Upper lobe of right lung (tissue), 1 donor: ENCODE results near the gene WDR75. TPM values are rescaled to one million over a fixed set of nuclear protein-coding genes. Genes with fewer than 3 reads are reported as not detected.

Source experiments
- ATAC-seq: fragments of 200-7000 bp; cut with Tn5 transposase; one replicate; pipeline ENCODE4 v1.9.1; 2020; ENCODE audit warnings: mild to moderate bottlenecking, moderate library complexity
- DNase-seq: peaks from one replicate; pipeline ENCODE4 v3.0.0-alpha.2; 2020
- H3K27ac ChIP-seq: fragments of 200-600 bp; one replicate; pipeline ENCODE4 v1.8.0; 2022
- H3K27me3 ChIP-seq: fragments of 200-600 bp; one replicate; pipeline ENCODE4 v1.8.0; 2022; ENCODE audit warnings: mild to moderate bottlenecking
- H3K36me3 ChIP-seq: fragments of 200-600 bp; one replicate; pipeline ENCODE4 v1.8.0; 2022
- H3K4me1 ChIP-seq: fragments of 200-600 bp; one replicate; pipeline ENCODE4 v1.8.0; 2022
- H3K4me3 ChIP-seq: fragments of 200-600 bp; one replicate; pipeline ENCODE4 v1.8.0; 2022; ENCODE audit warnings: mild to moderate bottlenecking
- H3K9me3 ChIP-seq: fragments of 200-600 bp; one replicate; pipeline ENCODE4 v1.8.0; 2022
- CTCF ChIP-seq: fragments of 200-600 bp; IDR thresholded peaks from one replicate; pipeline ENCODE4 v1.8.0; 2022; ENCODE audit warnings: antibody characterized with exemption
- intact Hi-C: fragments of 100-400 bp; cut with DNase I; formaldehyde crosslinking; loops from one replicate; pipeline ENCODE4 v1.11.0; 2022
- total RNA-seq: library from RNA; stranded (reverse); fragmentation: NEBNext Ultra II Directional; extraction: Animal tissue kit (Norgen Biotek cat#: 25700); gene quantifications from one replicate; pipeline ENCODE4 v1.2.1, GENCODE V29; 2021
- donor health status: DM: no; HTN: yes; CAD: no; lungs with severe emphysema.

The WDR75 gene
- total RNA-seq, 1 donor from 2014 or later: 23.4 TPM

- intact Hi-C loops: no loop called here
- no peaks in the 10 kb centered on the region for H3K27me3 ChIP-seq
- ATAC-seq (no peak), DNase-seq (no peak)
- H3K27ac ChIP-seq: no peak overlapping the region
- no peaks in the 10 kb centered on the region for H3K9me3 ChIP-seq
- peak overlapping the region; percentile 83 for H3K4me3 ChIP-seq
- peaks cover 15% of the 10 kb centered on the region for H3K4me1 ChIP-seq
- no peak for TF ChIP-seq CTCF
- no peaks in the 10 kb centered on the region for H3K36me3 ChIP-seq
Observed at GRCh38 chr2:189442468-189442867, 1.2 kb downstream of the WDR75 start.

- no peaks in the 10 kb centered on the region for H3K9me3 ChIP-seq
- H3K27me3 ChIP-seq: no peaks in the 10 kb centered on the region
- peaks cover 9% of the 10 kb centered on the region for H3K36me3 ChIP-seq
- peaks cover 15% of the 10 kb centered on the region for H3K4me1 ChIP-seq
- H3K4me3 ChIP-seq: no peak overlapping the region
- ATAC-seq: no peak
- DNase-seq: no peak
- no peak for TF ChIP-seq CTCF
- intact Hi-C loops: no loop called here
- H3K27ac ChIP-seq: no peak overlapping the region
Observed at GRCh38 chr2:189444322-189444721, 3.0 kb downstream of the WDR75 start.

GRCh38 chr2:189446780-189447179, 5.5 kb downstream of the WDR75 start:
- intact Hi-C loops: no loop called here
- H3K27me3 ChIP-seq: no peaks in the 10 kb centered on the region
- no peak overlapping the region for H3K27ac ChIP-seq
- TF ChIP-seq CTCF: no peak
- DNase-seq (no peak), ATAC-seq (no peak)
- H3K4me3 ChIP-seq: no peak overlapping the region
- peaks cover 34% of the 10 kb centered on the region for H3K36me3 ChIP-seq
- peaks cover 15% of the 10 kb centered on the region for H3K4me1 ChIP-seq
- H3K9me3 ChIP-seq: no peaks in the 10 kb centered on the region

- ATAC-seq (no peak), DNase-seq (no peak)
- no peak overlapping the region for H3K4me3 ChIP-seq
- H3K4me1 ChIP-seq: no peaks in the 10 kb centered on the region
- no peak overlapping the region for H3K27ac ChIP-seq
- H3K36me3 ChIP-seq: peaks cover 96% of the 10 kb centered on the region
- intact Hi-C loops: no loop called here
- no peaks in the 10 kb centered on the region for H3K27me3 ChIP-seq
- H3K9me3 ChIP-seq: no peaks in the 10 kb centered on the region
- TF ChIP-seq CTCF: no peak
Observed at GRCh38 chr2:189454009-189454408, 12.7 kb downstream of the WDR75 start.

GRCh38 chr2:189465076-189465475, 23.8 kb downstream of the WDR75 start:
- intact Hi-C loops: loop anchor here (10.0 kb wide), 1 partner anchor 100 kb away; no protein-coding TSS in a partner anchor
- Histone ChIP-seq H3K4me3 (no peak overlapping the region), H3K27ac (no peak overlapping the region), H3K4me1 (no peaks in the 10 kb centered on the region), H3K9me3 (no peaks in the 10 kb centered on the region), H3K27me3 (no peaks in the 10 kb centered on the region), H3K36me3 (peaks cover 99% of the 10 kb centered on the region)
- no peak for ATAC-seq
- TF ChIP-seq CTCF: no peak
- no peak for DNase-seq

- H3K27ac ChIP-seq: no peak overlapping the region
- intact Hi-C loops: loop anchor here (10.0 kb wide), 1 partner anchor 99 kb away; no protein-coding TSS in a partner anchor
- DNase-seq (no peak), ATAC-seq (no peak)
- peaks cover 99% of the 10 kb centered on the region for H3K36me3 ChIP-seq
- TF ChIP-seq CTCF: no peak
- no peaks in the 10 kb centered on the region for H3K9me3 ChIP-seq
- H3K4me3 ChIP-seq: no peak overlapping the region
- no peaks in the 10 kb centered on the region for H3K27me3 ChIP-seq
- no peaks in the 10 kb centered on the region for H3K4me1 ChIP-seq
Observed at GRCh38 chr2:189465478-189465877, 24.2 kb downstream of the WDR75 start.
